GM12878 (cell line): ENCODE results near the gene ZNF534. TPM values are rescaled to one million over a fixed set of nuclear protein-coding genes. Genes with fewer than 3 reads are reported as not detected.

Source experiments
- ATAC-seq: fragments of 200-7000 bp; cut with Tn5 transposase; 3 replicates; pipeline ENCODE4 v1.9.1; 2020; ENCODE audit warnings: mild to moderate bottlenecking, moderate library complexity
- BruUV-seq: library from RNA; stranded (reverse); fragments of 400-500 nt; replicated peaks from 2 replicates; lab custom pipeline; 2021; lab: Mats Ljungman, UMichigan
- CTCF ChIA-PET: fragments of 300-600 bp; sonication (Branson Sonifier 250); formaldehyde crosslinking; extraction: SDS; loops from one replicate; lab custom pipeline; 2021; ENCODE audit warnings: inconsistent platforms; lab: Yijun Ruan, JAX
- POLR2A ChIA-PET: fragments of 350-600 bp; formaldehyde crosslinking; extraction: SDS; loops from one replicate; lab custom pipeline; 2021; ENCODE audit warnings: inconsistent platforms; lab: Charles Lee
- RAD21 ChIA-PET: fragments of 300-600 bp; sonication (Branson Sonifier 250); formaldehyde crosslinking; loops from one replicate; lab custom pipeline; 2023; ENCODE audit warnings: antibody characterized with exemption; ENCODE audit not compliant: unreplicated experiment; lab: Charles Lee
- SMC1A ChIA-PET: fragments of 300-600 bp; sonication (Branson Sonifier 250); formaldehyde crosslinking; loops from one replicate; lab custom pipeline; 2023; ENCODE audit not compliant: unreplicated experiment, uncharacterized antibody; lab: Charles Lee
- DNase-seq: peaks from one replicate; pipeline ENCODE4 v3.0.0-alpha.2; 2011; ENCODE audit warnings: low read depth, low spot score
- FAIRE-seq: peaks from 3 replicates; lab custom pipeline; 2011; peaks lifted over from hg19 to GRCh38; lab: Jason Lieb, UNC
- H2AFZ ChIP-seq: 2 replicates; pipeline ENCODE4 v1.6.0; 2011; ENCODE audit warnings: low read depth, low read length, control low read depth; ENCODE audit not compliant: control insufficient read depth
- H3K27ac ChIP-seq: 2 replicates; pipeline ENCODE4 v1.5.1; 2011; ENCODE audit warnings: control low read depth; ENCODE audit not compliant: control insufficient read depth, insufficient read depth
- H3K27me3 ChIP-seq, 2 experiments: replicated peaks in 1 of 2; 2 replicates each; pipeline versions ENCODE4 v1.6.0 to v1.6.1; 2011; ENCODE audit warnings: low read length in 1 of 2; ENCODE audit not compliant: control insufficient read depth in 2 of 2, insufficient read depth in 2 of 2
- H3K36me3 ChIP-seq, 2 experiments: 2 replicates each; pipeline ENCODE4 v1.5.1; 2011; ENCODE audit warnings: low read length in 1 of 2; ENCODE audit not compliant: control insufficient read depth in 2 of 2, insufficient read depth in 2 of 2
- H3K4me1 ChIP-seq: 2 replicates; pipeline ENCODE4 v1.6.1; 2011; ENCODE audit warnings: mild to moderate bottlenecking, low read length, moderate library complexity, mixed read lengths; ENCODE audit not compliant: control insufficient read depth, insufficient read depth
- H3K4me2 ChIP-seq: 2 replicates; pipeline ENCODE4 v1.6.0; 2011; ENCODE audit warnings: control low read depth; ENCODE audit not compliant: control insufficient read depth, insufficient read depth
- H3K4me3 ChIP-seq: fragments of 200-600 bp; sonication (generic); 2 replicates; pipeline ENCODE4 v1.5.1; 2016
- H3K79me2 ChIP-seq: 2 replicates; pipeline ENCODE4 v1.6.0; 2011; ENCODE audit warnings: low read length; ENCODE audit not compliant: control insufficient read depth, insufficient read depth
- H3K9ac ChIP-seq: 2 replicates; pipeline ENCODE4 v1.8.0; 2011; ENCODE audit warnings: low read length, control low read depth, mixed read lengths; ENCODE audit not compliant: control insufficient read depth, insufficient read depth
- H3K9me3 ChIP-seq: replicated peaks from 3 replicates; pipeline ENCODE4 v1.5.1; 2011; ENCODE audit warnings: mild to moderate bottlenecking, low read length; ENCODE audit not compliant: control insufficient read depth, insufficient read depth
- H4K20me1 ChIP-seq: 2 replicates; pipeline ENCODE4 v1.6.0; 2011; ENCODE audit not compliant: control insufficient read depth, insufficient read depth
- BCL11A ChIP-seq: IDR thresholded peaks from 2 replicates; pipeline ENCODE4 v1.6.1; 2011; ENCODE audit warnings: low read depth, low read length
- BMI1 ChIP-seq: fragments of 450-650 bp; IDR thresholded peaks from 2 replicates; pipeline ENCODE4 v1.6.1; 2016; ENCODE audit warnings: mild to moderate bottlenecking, moderate library complexity, borderline replicate concordance
- CTCF ChIP-seq, 3 experiments: IDR thresholded peaks in 2 of 3; conservative IDR thresholded peaks in 1 of 3; 2 replicates each; pipeline ENCODE4 v1.5.1; 2011; ENCODE audit warnings: low read depth in 3 of 3, low read length in 3 of 3, mild to moderate bottlenecking in 3 of 3, control low read depth in 2 of 3, moderate library complexity in 2 of 3, inconsistent platforms in 1 of 3, mixed read lengths in 1 of 3; ENCODE audit not compliant: control insufficient read depth in 2 of 3, insufficient read depth in 1 of 3; ENCODE audit errors: extremely low read depth in 1 of 3
- MEF2A ChIP-seq: IDR thresholded peaks from 2 replicates; pipeline ENCODE4 v1.6.1; 2011; ENCODE audit warnings: low read depth, mild to moderate bottlenecking, low read length, moderate library complexity; ENCODE audit not compliant: insufficient read depth
- NFIC ChIP-seq: IDR thresholded peaks from 2 replicates; pipeline ENCODE4 v1.6.1; 2012; ENCODE audit warnings: low read depth, mild to moderate bottlenecking, inconsistent platforms, low read length, moderate library complexity
- POLR2A ChIP-seq: IDR thresholded peaks from 2 replicates; pipeline ENCODE4 v1.6.1; 2011; ENCODE audit warnings: low read depth, mild to moderate bottlenecking, low read length
- RAD21 ChIP-seq: IDR thresholded peaks from 2 replicates; pipeline ENCODE4 v1.6.1; 2011; ENCODE audit warnings: mild to moderate bottlenecking, low read depth, low read length, moderate library complexity; ENCODE audit not compliant: insufficient read depth
- SIX5 ChIP-seq: IDR thresholded peaks from 2 replicates; pipeline ENCODE4 v1.6.1; 2011; ENCODE audit warnings: mild to moderate bottlenecking, low read depth, low read length, moderate library complexity; ENCODE audit not compliant: severe bottlenecking
- SKIL ChIP-seq: fragments of 450-650 bp; IDR thresholded peaks from 2 replicates; pipeline ENCODE4 v1.6.1; 2017; ENCODE audit warnings: mild to moderate bottlenecking, low read depth, inconsistent platforms; ENCODE audit not compliant: poor library complexity, severe bottlenecking
- USF2 ChIP-seq: IDR thresholded peaks from 2 replicates; pipeline ENCODE4 v1.6.1; 2011; ENCODE audit warnings: low read depth, low read length, improper control_type of control experiment, borderline replicate concordance
- ZBTB40 ChIP-seq: fragments of 450-650 bp; IDR thresholded peaks from 2 replicates; pipeline ENCODE4 v1.6.1; 2016; ENCODE audit warnings: mild to moderate bottlenecking, moderate library complexity, borderline replicate concordance
- ZNF217 ChIP-seq: fragments of 450-650 bp; IDR thresholded peaks from 2 replicates; pipeline ENCODE4 v1.6.1; 2017; ENCODE audit warnings: antibody characterized with exemption, mild to moderate bottlenecking
- WGBS: methylation state at CpG from one replicate; pipeline ENCODE4 v1.1.6; 2016; ENCODE audit warnings: low lambda C conversion rate; ENCODE audit not compliant: insufficient replicate concordance, insufficient coverage; ENCODE audit errors: missing lambda C conversion rate; 5-methylcytosine and 5-hydroxymethylcytosine counted together
- in situ Hi-C: fragments of 300-500 bp; cut with MboI; formaldehyde crosslinking; loops from 9 replicates; pipeline ENCODE4 v1.14.3; 2018; ENCODE audit warnings: mixed read lengths
- intact Hi-C: fragments of 100-400 bp; cut with micrococcal nuclease; formaldehyde crosslinking; loops from one replicate; pipeline ENCODE4 v1.14.2; 2022; ENCODE audit not compliant: unreplicated experiment
- polyA plus RNA-seq, 11 experiments: library from polyadenylated mRNA; depleted of rRNA in 4 of 11; unstranded in 6 of 11; stranded (reverse) in 5 of 11; fragments of >200 nt; fragmentation: Nextera tagmentation in 4 of 11; fragmentation: Illumina TruSeq in 1 of 11; extraction: Ambion mirVana in 4 of 11; extraction: Trizol in 1 of 11; gene quantifications; 1 replicate in 1 of 11; 2 replicates in 10 of 11; pipeline versions ENCODE4 v1.2.1 to v1.2.3, GENCODE V29; 2011 to 2016; ENCODE audit warnings: inconsistent platforms in 2 of 11, missing spikeins in 2 of 11, low read depth in 1 of 11
- total RNA-seq, 4 experiments: library from RNA; depleted of rRNA in 3 of 4; stranded (reverse); fragments of >200 nt in 3 of 4; fragmentation: Illumina TruSeq in 1 of 4; extraction: Trizol in 1 of 4; gene quantifications; 2 replicates each; pipeline versions ENCODE4 v1.2.1 to v1.2.3, GENCODE V29; 2013 to 2021

ZNF534 gene
- total and polyA plus RNA-seq, 10 of the 15 experiments (the other 5 are each of a cell fraction or from before 2014, with no cell fraction given) = 0.39 to 0.79 TPM; not detected in 8

- no peak for TF ChIP-seq ZBTB40
- no peak for TF ChIP-seq ZNF217
- TF ChIP-seq, all 136 proteins: peak for 0
These were observed at the start of gene ZNF534 (continued) for GRCh38 chr19:52428937-52429336.

GRCh38 chr19:52391135-52391534 is 37.8 kb upstream of the ZNF534 start:
- H3K36me3 ChIP-seq = no peaks in the 10 kb centered on the region
- no peak overlapping the region for H2AFZ ChIP-seq
- H3K79me2 ChIP-seq = no peaks in the 10 kb centered on the region
- TF ChIP-seq NFIC (no peak), BMI1 (no peak), POLR2A (no peak), SKIL (no peak), SIX5 (no peak), USF2 (no peak), MEF2A (no peak), BCL11A (no peak), RAD21 (0 out of 2 replicates have a peak, but pooled peaks have one; percentile 5), CTCF (IDR thresholded peaks at IDR 0.05 in 2 of 3, conservative IDR thresholded peaks at IDR 0.05 in 1 of 3; ENCODE audit: control insufficient read depth in 2 of 3, extremely low read depth in 1 of 3, insufficient read depth in 1 of 3, low read depth in 3 of 3, low read length in 3 of 3) (peak in 1 of 3 experiments; percentile 9; a peak in 1 of 6 replicates)
- BruUV-seq = no TSS peak
- 90% methylated on average over 1 of the region's 1 CpG for WGBS
- FAIRE-seq = no peak
- no peak overlapping the region for H3K9ac ChIP-seq
- no peak overlapping the region for H3K4me3 ChIP-seq
- in situ Hi-C loops (no loop called here), intact Hi-C loops (no loop called here)
- H4K20me1 ChIP-seq = no peaks in the 10 kb centered on the region
- ChIA-PET SMC1A (no interaction called here), POLR2A (no interaction called here), RAD21 (no interaction called here), CTCF (no interaction called here)
- H3K4me2 ChIP-seq = no peak overlapping the region
- no peak for ATAC-seq
- DNase-seq = no peak
- no peaks in the 10 kb centered on the region for H3K27me3 ChIP-seq
- H3K4me1 ChIP-seq = no peaks in the 10 kb centered on the region
- peaks cover 8% of the 10 kb centered on the region; the same call in 2 of the 3 replicates for H3K9me3 ChIP-seq
- no peak overlapping the region for H3K27ac ChIP-seq
